Sigmoid colon (tissue), 3 donors: ENCODE measurements around the gene CSNK1A1.

Experiments
- POLR2A ChIP-seq, 2 donors: fragments of 450-650 bp; IDR thresholded peaks; one replicate each; pipeline ENCODE4 v1.6.1; 2016; ENCODE audit warnings: antibody characterized with exemption in 2 of 2, mild to moderate bottlenecking in 2 of 2, moderate library complexity in 2 of 2
- TF ChIP-seq, protein P1 (sequence below), 4 experiments: fragments of 450-650 bp in 3 of 4; fragments of 200-600 bp in 1 of 4; IDR thresholded peaks; one replicate each; pipeline ENCODE4 v1.5.1; 2016 to 2019; ENCODE audit warnings: antibody characterized with exemption in 4 of 4, mild to moderate bottlenecking in 3 of 4, moderate library complexity in 2 of 4

DNA sequence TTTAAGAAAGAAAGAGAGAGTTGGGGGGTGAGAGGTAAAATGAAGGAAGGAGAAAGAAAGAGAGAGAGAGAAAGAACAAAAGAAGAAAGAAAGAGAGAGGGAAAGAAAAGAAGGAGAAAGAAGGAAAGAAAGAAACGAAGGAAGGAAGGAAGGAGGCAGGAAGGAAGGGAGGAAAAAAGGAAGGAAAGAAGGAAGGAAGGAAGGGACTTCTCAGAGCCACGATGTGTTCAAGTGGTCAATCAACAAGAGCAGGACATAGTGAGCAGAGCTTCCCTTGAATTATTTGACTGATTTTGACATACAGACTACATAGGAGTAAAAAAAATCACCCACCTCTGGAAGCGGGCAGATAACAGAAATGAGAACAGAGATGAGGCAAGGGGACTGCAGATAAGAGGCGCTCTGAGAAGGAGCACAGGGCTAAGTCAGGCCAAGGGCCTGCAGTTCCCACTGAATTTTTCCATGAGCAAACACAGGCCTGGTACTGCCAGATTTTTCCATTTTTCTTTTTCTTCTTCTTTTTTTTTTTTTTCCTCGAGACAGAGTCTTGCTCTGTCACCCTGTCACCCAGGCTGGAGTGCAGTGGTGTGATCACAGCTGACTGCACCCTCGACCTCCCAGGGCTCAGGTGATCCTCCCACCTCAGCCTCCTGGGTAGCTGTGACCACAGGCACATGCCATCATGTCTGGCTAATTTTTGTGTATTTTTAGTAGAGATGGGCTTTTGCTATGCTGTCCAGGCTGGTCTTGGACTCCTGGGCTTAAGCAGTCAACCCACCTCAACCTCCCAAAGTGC, 94.4 kb downstream of the CSNK1A1 start:
- TF ChIP-seq, protein P1, sequence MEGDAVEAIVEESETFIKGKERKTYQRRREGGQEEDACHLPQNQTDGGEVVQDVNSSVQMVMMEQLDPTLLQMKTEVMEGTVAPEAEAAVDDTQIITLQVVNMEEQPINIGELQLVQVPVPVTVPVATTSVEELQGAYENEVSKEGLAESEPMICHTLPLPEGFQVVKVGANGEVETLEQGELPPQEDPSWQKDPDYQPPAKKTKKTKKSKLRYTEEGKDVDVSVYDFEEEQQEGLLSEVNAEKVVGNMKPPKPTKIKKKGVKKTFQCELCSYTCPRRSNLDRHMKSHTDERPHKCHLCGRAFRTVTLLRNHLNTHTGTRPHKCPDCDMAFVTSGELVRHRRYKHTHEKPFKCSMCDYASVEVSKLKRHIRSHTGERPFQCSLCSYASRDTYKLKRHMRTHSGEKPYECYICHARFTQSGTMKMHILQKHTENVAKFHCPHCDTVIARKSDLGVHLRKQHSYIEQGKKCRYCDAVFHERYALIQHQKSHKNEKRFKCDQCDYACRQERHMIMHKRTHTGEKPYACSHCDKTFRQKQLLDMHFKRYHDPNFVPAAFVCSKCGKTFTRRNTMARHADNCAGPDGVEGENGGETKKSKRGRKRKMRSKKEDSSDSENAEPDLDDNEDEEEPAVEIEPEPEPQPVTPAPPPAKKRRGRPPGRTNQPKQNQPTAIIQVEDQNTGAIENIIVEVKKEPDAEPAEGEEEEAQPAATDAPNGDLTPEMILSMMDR (IDR thresholded peaks at IDR 0.05): no peak
- no peak for TF ChIP-seq POLR2A (IDR thresholded peaks at IDR 0.05)
